ENCODE data around the gene APEH.
"Not testable (repeated sequence)": the region's sequence is repeated elsewhere in the genome, so short reads cannot be mapped to it uniquely, and the experiment has no call there.

APEH gene

DNA sequence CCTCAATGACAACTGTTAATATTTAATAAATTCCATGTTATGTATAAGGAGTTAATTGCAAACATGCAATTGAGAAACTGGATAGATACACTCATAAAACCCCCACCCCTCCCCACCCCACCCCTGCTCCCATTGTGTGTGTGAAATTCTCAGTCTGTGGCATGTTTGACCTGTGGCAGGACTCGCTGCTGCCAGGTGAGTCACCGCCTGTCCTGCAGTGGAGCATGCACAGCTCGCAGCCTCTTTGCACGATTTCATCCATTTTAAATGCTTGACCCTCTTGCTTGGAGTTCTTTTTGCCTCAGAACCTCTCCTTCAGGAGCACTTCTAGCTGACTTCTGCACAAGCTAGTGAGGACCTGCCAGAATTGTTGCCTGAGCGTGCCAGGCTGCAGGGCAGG is 5.3 kb upstream of the APEH start:
- DNase-seq (ENCODE audit: low read depth, low spot score), result no peak

DNA sequence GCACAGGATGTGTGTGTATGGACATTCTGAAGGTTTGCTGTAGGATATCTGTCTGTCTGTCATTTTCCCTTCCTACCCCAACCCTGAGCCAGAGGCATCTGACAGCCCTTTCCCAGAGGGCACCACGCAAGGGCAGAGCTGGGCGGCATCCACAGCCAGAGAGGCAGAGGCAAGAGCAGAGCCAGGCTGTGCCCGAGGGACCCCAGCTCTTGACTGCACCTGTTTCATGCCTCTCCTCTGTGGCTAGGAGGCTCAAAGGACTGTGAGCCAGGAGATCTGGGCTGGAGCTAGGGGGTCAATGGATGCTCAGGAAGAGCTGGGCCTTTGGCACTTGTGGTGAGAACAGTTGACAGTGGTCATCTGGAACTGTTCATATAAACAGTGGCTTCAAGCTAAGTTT is 4.8 kb upstream of the APEH start:
- no peak for DNase-seq (ENCODE audit: low read depth, low spot score)

DNA sequence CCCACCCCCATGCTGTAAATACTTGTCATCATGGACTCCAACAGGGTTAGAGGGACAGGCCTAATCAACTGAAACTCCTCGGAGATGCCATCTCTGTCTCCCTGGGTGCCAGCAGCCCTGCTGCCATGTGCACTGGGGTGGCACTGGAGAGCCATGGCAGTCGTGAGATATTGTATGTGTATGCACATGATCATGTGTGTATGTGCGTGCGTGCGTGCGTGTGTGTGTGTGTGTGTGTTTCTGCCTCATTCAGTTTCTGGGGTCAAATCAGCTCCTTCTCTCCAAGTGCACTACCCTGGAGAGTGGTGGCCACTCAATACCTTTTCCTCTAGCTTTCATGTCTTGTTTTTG is 3.2 kb upstream of the APEH start:
- DNase-seq (ENCODE audit: low read depth, low spot score), result no peak

DNA sequence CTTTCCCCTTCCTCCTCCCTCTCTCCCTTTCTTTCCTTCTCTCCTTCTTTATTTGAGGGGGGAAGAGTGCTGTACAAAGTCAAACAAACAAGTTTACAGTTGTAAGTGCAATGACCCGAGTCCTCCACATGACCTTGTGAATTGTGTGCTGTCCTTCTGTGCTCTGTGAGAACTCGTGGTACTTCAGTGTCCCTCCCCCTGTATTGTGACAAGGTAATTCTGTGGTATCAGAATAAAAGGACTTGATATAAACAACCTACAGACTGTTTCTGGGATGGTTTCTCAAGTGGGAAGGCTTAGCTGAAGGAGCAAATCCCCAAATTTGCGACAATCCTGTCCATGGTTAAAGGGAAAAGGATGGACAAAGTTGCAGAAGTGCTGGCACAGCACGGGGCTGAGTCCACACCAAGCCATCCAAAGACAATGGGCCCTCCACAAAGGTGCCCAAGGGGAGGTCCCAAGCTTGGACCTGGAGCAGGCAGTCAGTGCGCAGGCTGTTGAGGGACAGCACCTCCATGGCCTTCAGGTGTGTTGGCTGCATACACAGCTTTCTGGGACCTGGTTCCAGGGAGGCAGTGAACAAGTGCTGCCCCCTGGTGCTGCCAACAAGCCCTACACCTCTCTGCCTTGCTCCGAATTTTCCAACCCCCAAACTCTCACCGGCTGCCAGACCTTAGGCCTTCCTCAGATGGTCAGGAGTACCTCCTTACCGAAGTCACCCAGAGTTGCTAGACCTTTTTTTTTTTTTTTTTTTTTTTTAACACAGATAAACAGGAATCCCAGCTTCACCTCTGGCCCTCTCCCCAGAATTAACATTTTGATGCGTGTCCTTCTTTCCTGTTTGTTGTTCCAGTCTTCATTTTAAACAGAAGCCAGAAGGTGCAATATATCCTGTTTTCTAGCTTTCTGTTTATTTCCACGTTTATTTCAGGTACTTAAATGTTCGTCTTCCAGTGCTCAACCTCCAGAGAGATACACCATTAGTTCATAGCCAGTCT is 2.6 kb upstream of the APEH start:
- peak; percentile 52 for DNase-seq (ENCODE audit: low read depth, low spot score)

DNA sequence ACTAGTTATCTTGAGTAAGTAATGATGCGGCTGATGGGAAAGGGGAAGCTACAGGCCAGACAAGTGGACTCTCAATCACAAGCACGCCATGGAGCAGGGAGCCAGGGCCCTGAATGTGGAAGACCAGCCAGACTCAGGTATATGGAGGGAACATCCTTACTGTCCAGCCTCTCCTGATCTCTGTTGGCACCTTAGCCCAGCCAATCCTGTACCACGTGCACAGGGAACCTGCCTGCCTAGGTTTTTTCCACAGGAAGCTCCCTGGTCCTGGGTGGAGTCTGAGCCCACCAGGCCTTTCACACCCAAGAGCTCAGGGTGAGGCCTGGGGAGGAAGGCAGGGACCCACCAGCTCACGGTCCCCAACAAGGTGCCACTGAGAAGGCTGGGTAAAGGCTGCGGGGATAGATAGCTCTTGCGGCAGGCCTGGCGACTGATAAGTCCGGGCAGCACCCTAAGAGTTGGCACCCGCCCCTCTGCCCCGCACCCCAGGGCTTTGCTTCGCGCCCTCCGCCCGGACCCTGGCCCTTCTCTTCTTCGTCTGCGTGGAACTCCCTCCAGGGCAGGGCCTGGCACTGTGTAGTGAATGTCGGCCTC is 933 bp upstream of the APEH start:
- DNase-seq (ENCODE audit: low read depth, low spot score), result no peak

DNA sequence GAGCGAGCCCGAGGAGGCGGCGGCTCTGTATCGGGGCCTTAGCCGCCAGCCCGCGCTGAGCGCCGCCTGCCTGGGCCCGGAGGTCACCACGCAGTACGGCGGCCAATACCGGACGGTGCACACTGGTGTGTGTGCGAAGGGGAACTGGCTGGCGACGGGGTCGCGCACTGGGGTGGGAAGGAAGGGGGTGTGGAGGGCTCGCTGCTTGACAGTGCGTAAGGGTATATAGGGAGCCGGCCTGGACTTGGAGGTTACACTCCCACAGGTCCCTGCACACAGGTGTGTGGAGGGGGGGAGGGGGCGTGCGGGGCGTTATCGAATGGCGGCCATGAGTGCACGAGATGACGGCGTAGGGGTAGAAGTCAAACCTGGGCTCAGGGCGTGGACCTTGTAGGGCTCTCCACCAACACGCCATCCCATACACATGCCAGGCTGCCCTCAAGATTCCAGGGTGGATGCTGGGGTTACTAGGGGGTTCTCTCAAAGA is 389 bp downstream of the APEH start:
- DNase-seq (ENCODE audit: low read depth, low spot score), result no peak

DNA sequence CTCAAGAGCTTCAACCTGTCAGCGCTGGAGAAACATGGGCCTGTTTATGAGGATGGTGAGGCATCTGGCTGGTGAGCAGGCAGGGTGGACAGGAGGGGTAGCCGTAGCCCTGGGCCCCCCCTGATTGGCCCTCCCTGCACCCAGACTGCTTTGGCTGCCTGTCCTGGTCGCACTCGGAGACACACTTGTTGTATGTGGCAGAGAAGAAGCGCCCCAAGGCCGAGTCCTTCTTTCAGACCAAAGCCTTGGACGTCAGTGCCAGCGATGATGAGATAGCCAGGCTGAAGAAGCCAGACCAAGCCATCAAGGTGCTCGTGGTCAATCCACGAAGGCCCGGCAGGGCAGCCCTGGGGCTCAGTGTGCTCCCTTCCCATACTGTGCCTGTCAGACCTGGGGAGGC is 1.8 kb downstream of the APEH start:
- DNase-seq (ENCODE audit: low read depth, low spot score), result no peak

DNA sequence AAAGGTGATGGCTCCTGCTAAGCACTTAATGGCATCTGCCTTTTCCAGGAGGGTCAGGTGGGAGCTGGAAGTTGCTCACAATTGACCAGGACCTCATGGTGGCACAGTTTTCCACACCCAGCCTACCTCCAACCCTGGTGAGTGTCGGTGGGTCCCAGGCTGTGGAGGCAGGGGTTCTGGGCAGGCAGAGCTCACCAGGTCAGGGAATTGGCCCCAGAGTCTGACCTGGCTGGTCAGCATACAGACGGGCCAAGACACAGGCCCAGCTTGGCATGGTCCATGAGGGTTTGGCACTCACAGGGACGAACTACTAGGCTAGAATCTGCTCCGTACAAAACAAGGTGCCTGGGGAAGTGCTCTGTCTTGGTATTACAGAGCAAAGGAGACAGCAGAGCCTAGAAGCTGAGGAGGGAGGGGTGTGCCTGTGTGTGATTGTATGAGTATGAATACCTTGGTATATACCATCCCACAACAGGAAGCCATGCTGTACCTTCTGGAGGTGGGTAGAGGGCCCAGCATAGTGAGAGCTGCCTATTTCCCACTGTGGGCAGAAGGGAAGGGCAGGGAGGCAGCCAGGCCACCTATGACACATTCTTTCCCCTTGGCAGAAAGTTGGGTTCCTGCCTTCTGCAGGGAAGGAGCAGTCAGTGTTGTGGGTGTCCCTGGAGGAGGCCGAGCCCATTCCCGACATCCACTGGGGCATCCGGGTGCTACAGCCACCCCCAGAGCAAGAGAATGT is 6.5 kb downstream of the APEH start:
- no peak for DNase-seq (ENCODE audit: low read depth, low spot score)

DNA sequence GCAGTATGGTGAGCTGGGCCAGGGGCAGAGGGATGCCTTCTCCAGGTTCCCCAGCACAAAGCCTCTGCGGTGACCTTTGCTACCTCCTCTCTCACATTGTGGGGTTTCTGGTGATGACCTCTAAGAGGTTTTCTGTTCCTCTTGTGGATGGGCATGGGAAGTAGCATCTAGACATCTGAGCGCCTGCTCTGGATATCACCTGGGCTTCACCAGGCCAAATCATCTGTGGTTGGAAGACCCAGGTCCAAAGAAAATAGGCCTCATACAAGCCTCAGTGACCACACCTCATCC is 7.0 kb downstream of the APEH start:
- no peak for DNase-seq (ENCODE audit: low read depth, low spot score)

DNA sequence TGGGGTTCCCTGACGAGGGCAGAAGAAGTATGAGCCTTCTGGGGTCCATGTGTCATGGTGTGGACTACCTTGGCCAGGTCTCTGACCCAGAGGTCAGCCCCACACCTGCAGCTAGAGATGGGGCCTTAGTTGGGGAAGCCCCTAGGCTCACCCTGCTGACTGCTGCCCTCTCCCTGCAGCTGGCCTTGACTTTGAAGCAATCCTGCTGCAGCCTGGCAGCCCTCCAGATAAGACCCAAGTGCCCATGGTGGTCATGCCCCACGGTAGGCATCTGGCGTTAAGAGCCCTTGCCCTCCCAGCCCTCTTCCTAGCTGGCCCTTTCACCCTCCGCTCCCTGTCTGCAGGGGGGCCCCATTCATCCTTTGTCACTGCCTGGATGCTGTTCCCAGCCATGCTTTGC is 7.4 kb downstream of the APEH start:
- no peak for DNase-seq (ENCODE audit: low read depth, low spot score)

DNA sequence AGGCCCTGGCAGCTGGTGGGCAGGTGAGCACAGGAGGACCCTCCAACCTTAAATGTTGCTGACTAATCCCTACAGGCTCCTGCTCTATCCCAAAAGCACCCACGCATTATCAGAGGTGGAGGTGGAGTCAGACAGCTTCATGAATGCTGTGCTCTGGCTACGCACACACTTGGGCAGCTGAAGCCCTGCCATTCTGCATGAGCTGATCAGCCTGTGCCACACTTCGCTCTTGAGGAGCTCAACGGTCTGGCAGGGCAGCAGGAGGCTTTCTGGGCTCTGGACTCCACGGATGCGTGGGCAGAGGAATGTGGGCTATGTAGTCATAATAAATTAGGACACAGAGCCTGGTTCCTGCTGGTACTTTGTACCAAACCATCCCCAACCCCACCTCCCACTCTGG is 9.0 kb downstream of the APEH start:
- DNase-seq (ENCODE audit: low read depth, low spot score), result no peak

DNA sequence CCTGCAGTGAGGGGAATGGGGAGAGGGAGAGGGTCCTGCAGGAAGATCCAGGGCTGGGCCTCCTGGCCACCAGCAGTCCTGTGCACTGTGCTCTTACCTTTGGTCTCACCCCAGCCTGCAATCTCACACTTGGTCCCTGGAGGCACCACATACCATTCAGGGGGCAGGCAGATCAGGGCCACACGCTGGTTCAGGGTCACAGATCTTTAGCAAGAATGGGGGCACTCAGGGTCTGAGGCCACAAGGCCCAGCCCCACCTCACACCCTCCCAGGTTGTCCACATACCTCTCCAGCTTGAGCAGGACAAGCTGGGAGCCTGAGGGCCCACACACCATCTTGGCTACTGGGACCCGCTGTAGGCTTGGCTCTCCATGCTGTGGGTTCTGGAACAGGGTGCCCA is 10.3 kb downstream of the APEH start:
- not testable (repeated sequence) for DNase-seq (ENCODE audit: low read depth, low spot score)

DNA sequence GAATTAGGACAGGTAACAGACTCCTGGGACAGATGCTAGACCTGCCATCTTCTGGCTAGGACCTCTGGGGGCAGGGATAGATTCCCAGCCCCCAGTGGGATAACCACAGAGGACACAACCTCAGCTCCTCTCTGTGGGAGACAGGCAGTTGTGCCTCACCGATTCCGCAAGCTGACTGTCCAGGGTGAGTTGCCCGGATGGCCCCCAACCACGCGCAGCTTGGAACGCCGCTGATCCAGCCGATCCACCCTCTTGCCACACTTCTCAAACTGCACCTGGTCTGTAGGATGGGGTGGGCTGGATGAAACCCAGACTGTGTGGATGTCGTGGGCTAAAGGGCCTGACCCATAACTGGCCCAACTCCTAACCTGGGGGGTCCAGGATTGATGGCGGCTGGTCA is 11.0 kb downstream of the APEH start:
- DNase-seq (ENCODE audit: low read depth, low spot score), result not testable (repeated sequence)

DNA sequence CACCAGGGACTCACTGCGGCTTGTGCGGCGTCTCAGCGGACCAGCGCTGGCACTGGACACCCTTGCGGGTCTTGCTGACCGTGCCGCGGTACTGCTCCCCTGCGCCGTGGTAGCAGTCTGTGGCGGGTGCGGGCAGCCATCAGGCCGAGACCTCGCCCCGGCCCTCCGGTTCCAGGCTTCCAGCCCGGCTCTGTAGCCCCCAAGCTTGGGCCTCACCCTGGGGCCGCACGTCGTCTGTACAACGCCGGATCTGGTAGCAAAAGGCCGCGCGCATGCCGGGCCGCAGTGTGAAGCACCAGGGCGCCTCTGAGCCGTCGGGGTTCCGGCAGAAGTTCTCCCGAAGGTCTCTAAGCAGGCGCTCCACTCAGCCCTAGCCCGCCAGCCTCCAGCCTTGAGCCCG is 11.7 kb downstream of the APEH start:
- not testable (repeated sequence) for DNase-seq (ENCODE audit: low read depth, low spot score)

DNA sequence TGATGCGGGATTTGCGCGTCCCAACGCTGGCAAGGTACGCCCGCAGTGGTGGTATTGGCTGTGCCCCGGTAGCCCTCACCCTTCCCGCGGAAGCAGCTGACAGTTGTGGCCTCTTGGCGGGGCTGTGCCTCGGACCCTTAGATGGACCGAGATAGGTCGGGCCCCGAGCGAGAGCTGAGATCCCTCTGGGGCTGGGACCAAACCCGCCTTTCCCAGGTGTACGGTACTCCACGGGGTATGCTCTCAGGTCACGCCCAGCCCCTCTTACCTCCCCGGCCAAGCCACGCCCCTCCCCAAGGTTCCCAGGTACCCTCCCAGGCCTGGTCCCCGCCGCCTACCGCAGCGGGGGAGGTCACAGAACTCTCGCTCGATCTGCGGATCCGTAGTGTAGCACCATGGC is 12.2 kb downstream of the APEH start:
- peak; percentile 75 for DNase-seq (ENCODE audit: low read depth, low spot score)

DNA sequence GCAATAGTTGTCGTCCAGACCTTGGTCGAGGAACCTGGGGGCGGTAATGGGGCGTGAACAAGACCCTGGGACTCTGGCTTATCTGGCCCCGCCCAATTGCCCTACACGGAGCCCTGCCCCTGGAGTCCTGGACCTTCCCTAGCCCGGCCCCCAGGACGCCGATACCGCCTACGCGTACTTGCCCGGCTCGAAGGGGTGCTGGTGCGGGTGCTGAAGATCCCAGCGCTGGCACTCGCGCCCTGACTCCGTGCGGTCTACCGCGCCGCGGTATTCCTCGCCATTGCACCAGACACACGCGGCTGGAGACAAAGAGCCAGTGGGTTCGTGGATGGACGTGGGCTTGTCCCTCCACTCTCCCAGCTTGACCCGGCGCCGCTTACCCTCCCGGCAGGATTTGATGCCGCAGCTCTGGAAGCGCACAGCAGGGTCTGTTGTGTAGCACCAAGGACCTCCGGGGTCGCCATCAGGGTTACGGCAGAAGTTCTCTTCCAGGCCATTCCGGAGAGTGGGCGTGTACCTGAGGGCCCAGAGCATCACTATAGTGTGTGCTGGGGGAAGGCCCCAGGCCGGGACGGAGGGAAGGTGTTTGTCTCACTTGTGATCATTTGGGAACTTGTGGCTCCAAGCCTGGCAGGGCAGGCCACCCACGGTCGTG is 12.7 kb downstream of the APEH start:
- DNase-seq (ENCODE audit: low read depth, low spot score), result not testable (repeated sequence)

DNA sequence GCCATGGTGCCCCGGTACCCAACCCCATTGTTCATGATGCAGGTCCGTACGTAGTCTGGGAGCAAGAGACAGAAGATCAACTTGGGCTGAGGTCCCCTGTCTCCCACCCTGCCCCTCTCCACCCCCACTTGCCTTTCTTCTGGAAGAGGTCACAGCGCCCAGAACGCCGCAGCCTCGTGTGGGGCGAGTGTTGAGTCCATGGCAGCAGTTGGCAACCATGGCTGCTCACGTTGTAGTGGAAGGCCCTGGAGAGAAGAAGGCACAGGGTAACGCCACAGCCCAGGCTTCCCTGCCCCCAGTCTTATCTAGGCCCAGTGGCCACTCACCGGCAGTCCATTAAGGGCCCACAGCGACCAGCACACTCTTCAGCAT is 13.3 kb downstream of the APEH start:
- DNase-seq (ENCODE audit: low read depth, low spot score), result not testable (repeated sequence)

DNA sequence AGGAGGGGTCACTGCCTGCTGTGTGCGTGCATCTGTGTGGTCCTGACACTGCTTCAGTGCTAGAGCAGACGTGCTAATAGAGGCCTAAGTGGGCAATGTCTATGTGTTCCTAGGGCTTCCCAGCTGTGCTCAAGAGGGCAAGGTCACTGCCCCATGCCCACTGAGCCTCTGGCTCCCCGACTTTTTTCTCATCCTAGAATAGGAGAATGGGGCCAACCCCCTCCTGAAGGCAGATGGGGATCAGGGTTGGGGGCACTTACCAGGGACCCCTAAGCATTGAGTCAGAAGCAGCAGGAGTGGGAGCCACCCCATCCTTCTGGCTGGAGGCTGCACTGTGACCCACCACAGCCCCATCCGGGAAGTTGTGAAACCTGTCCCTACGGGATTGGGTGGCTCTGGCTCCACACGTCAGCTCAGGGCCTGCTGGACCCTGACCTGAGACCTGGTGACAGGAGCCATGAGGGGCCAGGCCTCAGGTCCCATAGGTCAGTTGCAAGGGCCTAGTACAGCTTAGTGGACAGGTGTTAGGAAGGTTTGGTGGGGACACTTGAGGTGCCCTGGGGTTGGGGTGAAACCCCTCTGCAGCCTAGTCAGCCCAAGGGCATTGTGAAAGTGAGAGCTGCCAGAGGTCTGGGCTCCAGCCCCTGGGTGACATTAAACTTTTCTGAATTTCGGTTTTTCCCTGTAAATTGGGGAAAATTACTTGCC is 14.3 kb downstream of the APEH start:
- DNase-seq (ENCODE audit: low read depth, low spot score), result not testable (repeated sequence)

DNA sequence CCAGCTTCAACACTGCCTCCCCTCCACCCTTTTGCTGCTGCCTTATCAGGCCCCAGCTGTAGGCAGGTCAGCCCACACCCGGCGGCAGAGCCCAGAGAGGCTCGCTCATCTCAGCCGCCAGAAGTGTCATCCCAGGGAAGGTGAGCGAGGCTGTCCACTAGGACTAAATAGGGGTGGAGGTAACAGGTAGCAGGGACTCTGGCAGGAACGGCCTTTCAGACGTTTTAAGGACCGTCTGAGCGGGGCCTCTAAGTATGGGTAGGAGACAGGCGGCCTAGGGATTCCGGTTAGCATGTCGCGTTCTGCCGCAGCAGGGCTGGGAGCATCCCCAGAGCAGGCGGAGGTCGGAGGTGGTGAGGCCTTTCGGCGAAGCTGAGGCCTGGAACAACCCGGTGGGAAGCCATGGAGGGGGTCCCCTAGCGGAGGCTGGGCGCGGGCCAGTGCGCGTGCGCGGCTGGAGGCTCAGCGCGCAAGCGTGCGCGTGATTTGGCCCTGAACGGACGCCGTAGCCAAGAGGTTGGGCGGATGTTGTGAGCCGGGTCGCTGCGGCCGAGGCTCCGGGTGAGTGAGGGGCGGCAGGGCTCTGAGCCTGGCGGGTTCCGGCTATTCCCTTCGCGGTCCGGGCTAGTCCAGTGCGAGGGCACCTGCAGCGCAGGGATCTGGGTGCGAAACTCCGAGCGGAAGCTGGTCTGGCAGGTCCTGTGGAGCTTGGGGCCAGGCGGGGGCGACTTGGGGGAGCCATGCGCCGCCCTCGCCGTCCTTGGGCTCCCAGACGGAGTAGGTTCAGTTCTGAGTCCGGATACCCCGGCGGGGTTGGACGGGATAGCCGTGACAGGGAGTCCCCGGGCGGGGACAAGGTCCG is 15.1 kb downstream of the APEH start, which contains the start of the genes MST1 and RNF123:
MST1 (minus strand) TSS at position 429 of the 862 bp plus-strand sequence. CDS start 783 bp downstream, outside the sequence.
RNF123 (plus strand) TSS at position 512 of the 862 bp plus-strand sequence. CDS start 1,609 bp downstream, outside the sequence.
- DNase-seq (ENCODE audit: low read depth, low spot score), result peak; percentile 84
